Retinal pigment epithelial cell (primary cell): ENCODE measurements around the gene TGM6.

Experiments used
- DNase-seq: peaks from one replicate; pipeline ENCODE4 v3.0.0-alpha.2; 2010; ENCODE audit warnings: low read depth
- H3K4me3 ChIP-seq: 2 replicates; pipeline ENCODE4 v1.5.1; 2011; ENCODE audit warnings: mild to moderate bottlenecking, low read length, control low read depth, moderate library complexity
- TF ChIP-seq, protein P1 (sequence below): conservative IDR thresholded peaks from 2 replicates; pipeline ENCODE4 v1.5.1; 2011; ENCODE audit warnings: low read depth, low read length, control low read depth, inconsistent platforms

The TGM6 gene

DNA sequence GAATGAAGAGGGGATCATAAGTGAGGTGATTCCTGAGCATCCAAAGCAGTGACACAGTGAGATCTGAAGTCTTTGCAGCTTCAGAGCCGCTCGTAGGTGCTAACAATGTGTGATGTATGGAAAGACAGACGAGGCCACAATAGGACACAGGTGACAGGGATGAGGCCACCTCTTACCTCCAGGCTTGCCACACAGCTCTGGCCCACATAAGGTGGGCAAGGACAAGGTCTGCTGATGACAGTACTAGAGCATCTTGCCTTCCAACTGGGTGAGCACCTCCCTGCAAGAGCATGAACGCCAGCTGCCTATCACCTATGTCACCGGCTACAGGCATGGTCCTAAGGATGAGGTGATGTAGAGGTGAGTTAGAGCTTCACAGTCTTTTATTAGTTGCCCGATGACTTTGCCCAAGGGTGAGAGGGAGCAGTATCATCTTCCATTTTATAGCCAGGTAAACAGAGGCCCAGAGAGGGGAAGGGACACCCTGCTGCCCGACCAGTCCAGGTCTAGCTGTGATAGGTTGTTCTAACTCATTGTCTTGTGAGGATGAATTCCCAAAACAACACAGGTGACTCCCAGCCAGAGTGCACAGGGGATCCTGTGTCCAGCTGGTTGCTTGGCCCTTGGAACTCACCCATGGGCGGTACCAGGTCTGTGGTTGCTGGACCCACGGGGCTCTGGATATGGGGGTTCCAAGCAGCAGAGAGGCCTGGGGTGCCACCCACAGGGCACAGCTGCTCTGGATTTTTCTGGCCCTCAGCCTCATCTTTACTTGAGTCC is 6.2 kb upstream of the TGM6 start:
- DNase-seq = no peak
- TF ChIP-seq, protein P1, sequence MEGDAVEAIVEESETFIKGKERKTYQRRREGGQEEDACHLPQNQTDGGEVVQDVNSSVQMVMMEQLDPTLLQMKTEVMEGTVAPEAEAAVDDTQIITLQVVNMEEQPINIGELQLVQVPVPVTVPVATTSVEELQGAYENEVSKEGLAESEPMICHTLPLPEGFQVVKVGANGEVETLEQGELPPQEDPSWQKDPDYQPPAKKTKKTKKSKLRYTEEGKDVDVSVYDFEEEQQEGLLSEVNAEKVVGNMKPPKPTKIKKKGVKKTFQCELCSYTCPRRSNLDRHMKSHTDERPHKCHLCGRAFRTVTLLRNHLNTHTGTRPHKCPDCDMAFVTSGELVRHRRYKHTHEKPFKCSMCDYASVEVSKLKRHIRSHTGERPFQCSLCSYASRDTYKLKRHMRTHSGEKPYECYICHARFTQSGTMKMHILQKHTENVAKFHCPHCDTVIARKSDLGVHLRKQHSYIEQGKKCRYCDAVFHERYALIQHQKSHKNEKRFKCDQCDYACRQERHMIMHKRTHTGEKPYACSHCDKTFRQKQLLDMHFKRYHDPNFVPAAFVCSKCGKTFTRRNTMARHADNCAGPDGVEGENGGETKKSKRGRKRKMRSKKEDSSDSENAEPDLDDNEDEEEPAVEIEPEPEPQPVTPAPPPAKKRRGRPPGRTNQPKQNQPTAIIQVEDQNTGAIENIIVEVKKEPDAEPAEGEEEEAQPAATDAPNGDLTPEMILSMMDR = no peak
- H3K4me3 ChIP-seq = no peak overlapping the region

GRCh38 chr20:2378893-2379292 is 1.8 kb upstream of the TGM6 start:
- H3K4me3 ChIP-seq = no peak overlapping the region
- DNase-seq = no peak
- TF ChIP-seq, protein P1 = no peak

DNA sequence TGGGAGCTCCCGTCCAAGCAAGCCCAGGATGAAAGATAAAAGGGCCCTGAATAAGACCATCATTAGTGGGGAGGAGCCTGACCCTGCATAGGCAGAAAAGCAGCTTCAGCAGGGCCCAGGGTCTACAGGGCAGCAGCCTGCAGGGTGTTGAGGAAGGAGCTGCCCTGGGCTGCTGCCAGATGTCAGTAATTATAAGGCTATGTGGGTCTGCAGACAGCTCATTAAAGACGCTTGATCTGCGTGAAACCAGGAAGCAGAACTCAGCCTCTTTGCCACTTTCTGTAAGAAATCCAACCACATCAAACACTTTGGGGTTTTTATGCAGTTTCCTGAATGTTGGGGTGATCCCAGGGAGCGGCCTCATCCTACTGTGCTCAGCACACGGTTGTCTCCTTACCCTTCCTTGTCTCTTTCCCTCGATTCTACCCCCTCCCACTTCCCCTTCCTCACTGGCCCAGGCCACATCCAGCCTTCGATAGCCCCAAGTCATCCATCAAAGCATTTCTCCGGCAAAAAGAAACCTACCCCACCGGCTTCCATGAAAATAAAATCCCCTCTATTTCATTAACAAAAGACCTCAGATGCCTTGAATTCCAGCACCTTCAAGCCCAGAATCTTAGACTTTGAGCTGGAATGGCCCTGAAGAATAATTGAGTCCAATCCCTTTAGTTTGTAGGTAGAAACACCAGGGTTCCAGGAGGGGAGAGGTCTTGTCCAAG is 1.0 kb upstream of the TGM6 start:
- H3K4me3 ChIP-seq = no peak overlapping the region
- TF ChIP-seq, protein P1 = no peak
- no peak for DNase-seq

- TF ChIP-seq, protein P1 = no peak
- no peak overlapping the region for H3K4me3 ChIP-seq
- no peak for DNase-seq
These were observed 602 bp downstream of the TGM6 start for GRCh38 chr20:2381303-2381702.

GRCh38 chr20:2382833-2383232 is 2.1 kb downstream of the TGM6 start:
- H3K4me3 ChIP-seq = no peak overlapping the region
- TF ChIP-seq, protein P1 = no peak
- DNase-seq = no peak

- DNase-seq = no peak
- TF ChIP-seq, protein P1 = no peak
- no peak overlapping the region for H3K4me3 ChIP-seq
These were observed 4.3 kb downstream of the TGM6 start for GRCh38 chr20:2385026-2385425.

- no peak for DNase-seq
- TF ChIP-seq, protein P1 = no peak
These were observed 4.8 kb downstream of the TGM6 start for GRCh38 chr20:2385496-2385895.

More at GRCh38 chr20:2385496-2385895, 4.8 kb downstream of the TGM6 start:
- no peak overlapping the region for H3K4me3 ChIP-seq
